Hippocampal formation (tissue), 2 donors: Measurements from ENCODE around the gene CEP41.
A peak's percentile ranks its signal among the peaks of the same experiment; 100 is the strongest.

Experiments used
- DNase-seq, 2 donors: peaks; one replicate each; lab custom pipeline; 2025; lab: John Stamatoyannopoulos, UW

The CEP41 gene

GRCh38 chr7:130440527-130441365 is at the start of gene CEP41:
Gene CEP41 (minus strand): TSS chr7:130441016. CDS start chr7:130440966, 50 bp downstream.
- peak; percentile 97 to 98 for DNase-seq

GRCh38 chr7:130490311-130490791 is 49.5 kb upstream of the CEP41 start:
- no peak for DNase-seq

GRCh38 chr7:130489140-130489983 is 48.5 kb upstream of the CEP41 start:
- no peak for DNase-seq

- peak in 1 of 2 donors; percentile 50 for DNase-seq
These were observed 47.8 kb upstream of the CEP41 start for GRCh38 chr7:130488392-130489139.

GRCh38 chr7:130486954-130487436 is 46.2 kb upstream of the CEP41 start:
- no peak for DNase-seq

GRCh38 chr7:130486114-130486953 is 45.5 kb upstream of the CEP41 start:
- DNase-seq, result no peak

- no peak for DNase-seq
These were observed 44.9 kb upstream of the CEP41 start for GRCh38 chr7:130485734-130486113.

- no peak for DNase-seq
These were observed 42.2 kb upstream of the CEP41 start for GRCh38 chr7:130483031-130483430.

GRCh38 chr7:130481898-130482297 is 41.1 kb upstream of the CEP41 start:
- DNase-seq, result no peak

- DNase-seq, result no peak
These were observed 39.0 kb upstream of the CEP41 start for GRCh38 chr7:130479716-130480400.

- DNase-seq, result no peak
These were observed 38.2 kb upstream of the CEP41 start for GRCh38 chr7:130478991-130479390.

GRCh38 chr7:130476297-130477150 is 35.7 kb upstream of the CEP41 start:
- DNase-seq, result no peak

- no peak for DNase-seq
These were observed 35.0 kb upstream of the CEP41 start for GRCh38 chr7:130475776-130476175.

GRCh38 chr7:130473876-130474275 is 33.1 kb upstream of the CEP41 start:
- DNase-seq, result no peak

- DNase-seq, result no peak
These were observed 32.5 kb upstream of the CEP41 start for GRCh38 chr7:130473289-130473688.

GRCh38 chr7:130471974-130472373 is 31.2 kb upstream of the CEP41 start:
- DNase-seq, result no peak

- DNase-seq, result no peak
These were observed 27.8 kb upstream of the CEP41 start for GRCh38 chr7:130468612-130469011.

- DNase-seq, result no peak
These were observed 23.0 kb upstream of the CEP41 start for GRCh38 chr7:130463553-130464434.
